ENCODE results near the gene RAD51. TPM values are rescaled to one million over a fixed set of nuclear protein-coding genes. Genes with fewer than 3 reads are reported as not detected.

The RAD51 gene
- total RNA-seq, 1 donor from 2014 or later, result 0.98 TPM

DNA sequence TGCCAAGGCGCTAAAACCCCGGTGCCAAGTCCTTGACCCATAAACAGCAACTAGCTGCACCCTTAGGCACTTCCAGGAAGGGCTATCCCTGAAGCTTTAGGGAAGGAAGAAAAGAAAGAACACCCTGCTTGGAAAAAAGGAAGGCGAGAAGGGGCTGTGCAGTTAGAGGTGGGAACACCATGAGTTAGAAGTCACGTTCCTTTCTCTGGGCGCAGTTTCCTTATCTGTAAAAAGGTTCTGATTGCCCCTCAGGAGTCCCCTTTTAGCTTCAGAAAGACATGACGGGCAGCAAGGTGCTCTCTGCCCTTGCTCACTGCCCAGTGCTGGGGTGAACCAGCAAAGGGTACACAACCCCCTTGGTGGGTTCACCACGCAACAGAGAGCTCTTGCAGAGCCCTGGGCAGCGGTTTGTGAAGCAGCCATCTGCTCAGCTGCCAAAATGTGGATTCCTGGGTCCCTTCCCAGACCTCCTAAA lies 69.7 kb downstream of the RAD51 start:
- Histone ChIP-seq H3K4me1 (peaks cover 46% of the 10 kb centered on the region), H3K36me3 (peaks cover 13% of the 10 kb centered on the region), H3K9me3 (no peaks in the 10 kb centered on the region), H3K27me3 (no peaks in the 10 kb centered on the region), H3K4me3 (peak overlapping the region; percentile 69), H3K27ac (peak overlapping the region; percentile 85)
- DNase-seq (no peak), ATAC-seq (no peak)
- intact Hi-C loops (cut with DNase I), result no loop called here
- TF ChIP-seq, protein P1, sequence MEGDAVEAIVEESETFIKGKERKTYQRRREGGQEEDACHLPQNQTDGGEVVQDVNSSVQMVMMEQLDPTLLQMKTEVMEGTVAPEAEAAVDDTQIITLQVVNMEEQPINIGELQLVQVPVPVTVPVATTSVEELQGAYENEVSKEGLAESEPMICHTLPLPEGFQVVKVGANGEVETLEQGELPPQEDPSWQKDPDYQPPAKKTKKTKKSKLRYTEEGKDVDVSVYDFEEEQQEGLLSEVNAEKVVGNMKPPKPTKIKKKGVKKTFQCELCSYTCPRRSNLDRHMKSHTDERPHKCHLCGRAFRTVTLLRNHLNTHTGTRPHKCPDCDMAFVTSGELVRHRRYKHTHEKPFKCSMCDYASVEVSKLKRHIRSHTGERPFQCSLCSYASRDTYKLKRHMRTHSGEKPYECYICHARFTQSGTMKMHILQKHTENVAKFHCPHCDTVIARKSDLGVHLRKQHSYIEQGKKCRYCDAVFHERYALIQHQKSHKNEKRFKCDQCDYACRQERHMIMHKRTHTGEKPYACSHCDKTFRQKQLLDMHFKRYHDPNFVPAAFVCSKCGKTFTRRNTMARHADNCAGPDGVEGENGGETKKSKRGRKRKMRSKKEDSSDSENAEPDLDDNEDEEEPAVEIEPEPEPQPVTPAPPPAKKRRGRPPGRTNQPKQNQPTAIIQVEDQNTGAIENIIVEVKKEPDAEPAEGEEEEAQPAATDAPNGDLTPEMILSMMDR (IDR thresholded peaks at IDR 0.05), result no peak

DNA sequence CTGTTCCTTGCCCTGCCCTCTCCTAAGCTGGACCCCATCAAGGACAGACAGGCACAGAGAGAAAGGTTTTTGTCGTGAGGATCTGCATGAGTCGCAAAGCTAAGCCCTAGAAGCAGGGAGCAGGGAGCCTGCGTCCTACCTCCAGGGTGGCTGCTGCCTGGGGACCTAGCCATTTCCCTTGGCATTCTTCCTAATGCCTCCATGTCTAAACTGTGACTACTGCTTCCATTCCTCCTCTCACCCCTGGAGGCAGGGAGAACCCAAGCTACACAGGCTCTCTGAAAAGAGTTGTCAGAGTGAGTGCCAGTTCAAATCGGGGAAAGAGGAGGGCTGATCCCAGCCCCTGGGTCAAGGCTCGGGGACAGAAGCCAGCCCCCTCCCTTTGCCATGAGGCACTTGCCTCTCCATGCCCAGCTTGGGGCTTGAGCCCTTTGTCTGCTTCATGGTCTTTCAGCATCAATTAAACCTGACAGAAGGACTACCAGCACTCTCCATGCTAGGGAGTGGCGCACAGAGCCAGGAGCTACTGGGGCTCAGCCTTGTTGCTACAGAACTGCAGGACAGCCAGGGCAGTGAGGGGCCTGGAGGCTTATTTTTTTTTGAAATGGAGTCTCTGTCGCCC lies 71.3 kb downstream of the RAD51 start:
- intact Hi-C loops (cut with DNase I), result no loop called here
- TF ChIP-seq, protein P1 (IDR thresholded peaks at IDR 0.05), result no peak
- DNase-seq (no peak), ATAC-seq (no peak)
- Histone ChIP-seq H3K9me3 (no peaks in the 10 kb centered on the region), H3K4me3 (no peak overlapping the region), H3K36me3 (peaks cover 13% of the 10 kb centered on the region), H3K4me1 (peaks cover 51% of the 10 kb centered on the region), H3K27ac (no peak overlapping the region), H3K27me3 (no peaks in the 10 kb centered on the region)

DNA sequence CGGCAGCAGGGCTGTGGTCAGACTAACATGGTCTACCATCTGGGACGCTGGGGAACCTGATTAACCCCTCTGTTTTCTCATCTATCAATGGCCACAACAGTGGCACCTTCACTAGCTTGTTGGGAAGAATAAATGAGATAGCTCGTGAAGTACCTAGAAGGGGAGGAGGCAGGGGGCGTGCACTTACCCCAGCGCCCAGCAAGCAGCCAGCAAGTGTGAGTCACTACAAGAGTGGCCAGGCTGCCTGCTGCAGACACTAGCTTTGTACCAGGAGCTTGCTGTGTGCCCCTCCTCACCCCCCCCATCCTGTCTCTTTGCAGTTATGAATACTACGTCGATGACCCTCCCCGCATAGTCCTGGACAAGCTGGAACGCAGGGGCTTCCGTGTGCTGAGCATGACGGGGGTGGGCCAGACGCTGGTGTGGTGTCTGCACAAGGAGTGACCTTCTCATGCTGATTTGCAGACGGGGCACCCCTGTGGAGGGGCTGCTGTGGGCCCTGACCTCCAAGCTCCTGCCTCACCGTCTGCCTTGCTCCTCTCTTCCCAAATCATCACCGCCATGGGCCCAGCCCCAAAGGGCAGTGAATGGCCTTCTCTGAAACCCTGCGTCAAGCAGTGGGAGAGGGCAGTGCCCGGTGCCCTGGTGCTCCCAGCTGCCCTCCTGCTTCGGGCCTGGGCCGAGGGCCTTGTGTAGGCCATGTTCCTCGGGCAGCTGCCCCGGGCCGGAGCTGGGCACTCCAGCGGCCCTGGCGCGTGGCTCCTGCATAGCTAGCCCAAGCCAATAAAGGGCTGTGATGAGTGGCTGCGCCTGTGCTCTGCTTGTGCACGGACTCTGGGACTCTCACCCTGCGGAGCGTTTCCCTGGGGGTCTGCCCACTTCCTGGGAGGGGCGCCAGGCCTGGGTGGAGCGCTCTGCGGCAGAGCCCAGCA lies 72.2 kb downstream of the RAD51 start:
- no peak for DNase-seq
- intact Hi-C loops (cut with DNase I), result no loop called here
- H3K36me3 ChIP-seq, result peaks cover 14% of the 10 kb centered on the region
- no peaks in the 10 kb centered on the region for H3K27me3 ChIP-seq
- no peak overlapping the region for H3K4me3 ChIP-seq
- TF ChIP-seq, protein P1 (IDR thresholded peaks at IDR 0.05), result no peak
- H3K9me3 ChIP-seq, result no peaks in the 10 kb centered on the region
- ATAC-seq, result no peak
- peaks cover 51% of the 10 kb centered on the region for H3K4me1 ChIP-seq
- H3K27ac ChIP-seq, result no peak overlapping the region

DNA sequence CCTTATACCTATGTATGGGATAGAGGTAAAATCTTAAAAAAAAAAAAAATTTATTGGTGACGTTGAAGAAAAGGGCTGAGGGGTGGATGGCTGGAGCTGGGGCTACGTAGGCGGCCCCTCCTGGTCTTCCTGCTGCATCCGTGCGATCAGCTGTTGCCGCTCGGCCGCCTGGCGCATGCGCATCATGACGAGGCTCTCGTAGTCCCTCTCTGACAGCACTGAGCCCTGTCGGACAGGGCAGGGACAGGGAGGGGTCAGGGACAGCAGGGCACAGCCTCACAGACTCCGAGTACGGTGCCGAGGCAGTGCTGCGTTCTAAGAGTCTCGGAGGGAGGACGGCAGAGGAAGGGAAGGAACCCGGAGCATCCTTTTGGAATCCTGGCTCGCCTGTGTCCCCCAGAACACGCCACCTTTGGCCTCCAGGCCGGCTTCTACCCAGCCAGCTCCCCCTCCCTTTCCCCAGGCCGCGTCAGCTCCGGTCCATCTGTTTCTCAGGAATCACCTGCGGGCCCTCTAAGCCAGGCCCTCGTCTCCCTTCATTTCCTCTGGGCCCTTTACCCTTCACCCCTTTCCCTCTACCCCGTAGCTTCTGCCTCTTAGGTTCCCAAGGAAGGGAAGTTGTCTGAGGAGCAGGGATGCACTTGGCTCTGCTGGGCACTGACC lies 73.0 kb downstream of the RAD51 start:
- Histone ChIP-seq H3K27me3 (no peaks in the 10 kb centered on the region), H3K9me3 (no peaks in the 10 kb centered on the region), H3K4me3 (no peak overlapping the region), H3K27ac (no peak overlapping the region), H3K4me1 (peaks cover 46% of the 10 kb centered on the region), H3K36me3 (peaks cover 19% of the 10 kb centered on the region)
- intact Hi-C loops (cut with DNase I), result no loop called here
- TF ChIP-seq, protein P1 (IDR thresholded peaks at IDR 0.05), result no peak
- no peak for ATAC-seq
- DNase-seq, result no peak

DNA sequence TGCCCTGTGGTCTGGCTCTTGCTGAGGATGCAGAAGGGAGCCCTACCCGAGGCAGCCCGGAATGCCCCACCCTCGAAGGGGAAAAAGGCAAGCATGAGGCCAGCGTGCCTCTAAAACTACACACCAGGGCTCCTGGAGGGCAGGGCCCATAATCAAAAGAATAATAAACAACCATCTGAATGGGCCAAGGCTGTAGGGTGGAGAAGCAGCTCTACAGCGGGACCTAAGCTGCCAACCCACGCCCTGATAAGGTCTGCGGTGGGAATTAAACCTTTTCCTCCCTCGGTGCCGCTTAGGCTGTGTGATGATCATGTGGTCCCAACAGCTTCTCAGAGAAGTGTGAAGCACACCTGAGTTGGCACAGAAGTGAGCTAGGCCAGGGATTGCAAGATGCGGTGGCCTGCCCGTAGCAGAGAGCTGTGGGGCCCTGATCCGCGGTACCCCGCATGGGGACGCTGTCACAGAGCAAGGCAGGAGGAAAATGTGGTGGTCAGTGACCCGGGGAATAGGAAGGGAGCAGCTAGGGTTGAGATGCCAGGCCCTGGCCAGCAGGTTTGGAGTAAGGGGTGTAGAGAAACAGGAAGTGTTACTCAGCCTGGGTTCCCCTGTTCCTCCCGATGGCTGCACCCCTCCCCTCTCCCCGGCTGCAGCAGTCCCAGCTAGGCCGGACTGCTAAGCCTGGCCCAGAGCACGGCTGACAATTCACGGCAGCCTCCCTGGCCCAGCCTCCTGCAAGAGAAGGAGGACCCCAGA lies 73.7 kb downstream of the RAD51 start:
- TF ChIP-seq, protein P1 (IDR thresholded peaks at IDR 0.05), result no peak
- Histone ChIP-seq H3K36me3 (peaks cover 26% of the 10 kb centered on the region), H3K4me1 (peaks cover 40% of the 10 kb centered on the region), H3K4me3 (no peak overlapping the region), H3K27me3 (no peaks in the 10 kb centered on the region), H3K27ac (peak overlapping the region; percentile 44), H3K9me3 (no peaks in the 10 kb centered on the region)
- ATAC-seq (no peak), DNase-seq (no peak)
- intact Hi-C loops (cut with DNase I), result no loop called here

All from upper lobe of right lung (tissue), 1 donor.